Endometrium (tissue), 2 donors: ENCODE measurements around the gene CCIN.
A peak's percentile ranks its signal among the peaks of the same experiment; 100 is the strongest.
"Not testable (repeated sequence)": the region's sequence is repeated elsewhere in the genome, so short reads cannot be mapped to it uniquely, and the experiment has no call there.

Experiments used
- FAIRE-seq: peaks from 2 replicates; lab custom pipeline; 2012; peaks lifted over from hg19 to GRCh38; lab: Jason Lieb, UNC
- donor health status: control.
- donor health status: control.

The CCIN gene

DNA sequence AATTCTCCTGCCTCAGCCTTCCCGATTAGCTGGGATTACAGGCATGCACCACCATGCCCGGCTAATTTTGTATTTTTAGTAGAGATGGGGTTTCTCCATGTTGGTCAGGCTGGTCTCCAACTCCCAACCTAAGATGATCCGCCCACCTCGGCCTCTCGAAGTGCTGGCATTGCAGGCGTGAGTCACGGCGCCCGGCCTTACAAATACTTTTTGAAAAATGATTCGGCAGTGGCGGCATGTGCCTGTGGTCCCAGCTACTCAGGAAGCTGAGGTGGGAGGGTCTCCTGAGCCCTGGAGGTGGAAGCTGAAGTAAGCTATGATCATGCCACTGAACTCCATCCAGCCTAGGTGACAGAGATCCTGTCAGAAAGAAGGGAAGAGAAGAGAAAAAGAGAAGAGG is 9.1 kb upstream of the CCIN start:
- FAIRE-seq, result not testable (repeated sequence)

DNA sequence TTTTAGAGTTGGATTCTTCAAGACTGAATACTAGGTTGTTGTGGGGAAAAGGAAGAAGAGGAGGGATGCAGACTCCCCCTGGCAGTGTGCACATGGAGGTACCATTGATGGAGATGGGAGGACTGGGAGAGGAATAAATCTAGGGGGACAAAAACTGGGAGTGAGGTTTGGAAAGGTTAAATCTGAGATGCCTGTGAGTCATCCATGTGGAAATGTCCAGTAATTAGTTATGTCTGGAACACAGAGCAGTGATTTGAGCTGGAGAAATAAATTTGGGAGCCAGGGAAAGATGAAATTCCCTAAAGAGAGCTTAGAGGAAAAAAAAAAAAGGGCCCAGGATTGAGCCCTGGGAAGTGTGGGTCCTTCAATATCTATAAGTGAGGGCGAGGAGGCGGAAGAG is 8.0 kb upstream of the CCIN start:
- no peak for FAIRE-seq

DNA sequence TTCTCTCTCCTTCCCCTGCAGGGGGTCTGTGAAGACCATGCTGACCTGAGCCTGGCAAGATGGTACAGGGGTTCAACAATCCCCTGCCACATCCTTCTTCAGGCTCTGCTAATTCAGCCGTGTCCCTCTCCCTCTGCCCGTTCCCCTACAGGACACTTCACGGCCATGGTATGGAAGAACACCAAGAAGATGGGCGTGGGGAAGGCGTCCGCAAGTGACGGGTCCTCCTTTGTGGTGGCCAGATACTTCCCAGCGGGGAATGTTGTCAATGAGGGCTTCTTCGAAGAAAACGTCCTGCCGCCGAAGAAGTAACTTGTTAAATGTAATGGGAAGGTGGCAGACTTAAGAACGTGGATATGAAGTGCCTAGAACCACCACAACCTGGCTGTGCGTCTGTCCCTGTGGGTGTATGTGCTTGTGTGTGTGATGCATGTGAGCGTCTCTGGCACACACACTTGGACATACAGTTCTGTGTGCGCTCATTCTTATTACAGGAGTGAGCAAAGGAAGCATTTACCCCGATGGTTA is 6.9 kb upstream of the CCIN start:
- no peak for FAIRE-seq

DNA sequence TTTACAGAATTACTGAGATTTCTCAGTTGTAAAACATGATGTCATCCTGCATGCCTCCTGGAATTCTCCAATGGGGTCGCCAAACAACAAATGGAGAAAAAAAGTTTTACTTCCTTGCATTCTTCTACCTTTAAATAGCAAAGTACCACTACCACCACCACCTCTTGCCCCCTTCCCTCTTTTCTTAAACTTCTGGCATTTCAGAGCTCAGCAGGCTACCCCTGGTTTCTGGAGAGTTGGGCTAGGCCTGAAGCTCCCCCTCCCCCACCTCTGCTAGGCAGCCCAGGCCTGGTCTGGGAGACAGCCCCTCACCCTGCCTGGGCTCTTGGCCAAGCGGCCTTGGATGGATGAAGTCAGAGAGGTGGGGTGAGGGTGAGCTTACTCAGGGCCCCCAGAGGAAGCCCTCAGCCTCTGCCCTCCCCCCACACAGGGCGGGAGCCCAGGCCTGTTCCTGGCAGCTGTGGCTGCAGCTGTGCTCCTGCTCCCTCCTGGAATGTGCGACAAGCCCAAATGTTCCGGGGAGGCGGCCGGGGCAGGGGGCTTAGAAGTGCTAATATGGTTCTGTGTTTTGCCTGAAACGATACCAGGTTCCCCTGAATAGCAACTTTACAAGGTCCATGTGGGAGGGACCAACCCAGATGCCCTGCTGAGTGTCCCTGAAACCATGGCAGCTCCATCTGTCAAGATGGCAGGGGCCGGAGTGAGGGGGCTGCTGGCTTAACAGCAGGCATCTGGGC is 6.0 kb upstream of the CCIN start:
- no peak for FAIRE-seq

DNA sequence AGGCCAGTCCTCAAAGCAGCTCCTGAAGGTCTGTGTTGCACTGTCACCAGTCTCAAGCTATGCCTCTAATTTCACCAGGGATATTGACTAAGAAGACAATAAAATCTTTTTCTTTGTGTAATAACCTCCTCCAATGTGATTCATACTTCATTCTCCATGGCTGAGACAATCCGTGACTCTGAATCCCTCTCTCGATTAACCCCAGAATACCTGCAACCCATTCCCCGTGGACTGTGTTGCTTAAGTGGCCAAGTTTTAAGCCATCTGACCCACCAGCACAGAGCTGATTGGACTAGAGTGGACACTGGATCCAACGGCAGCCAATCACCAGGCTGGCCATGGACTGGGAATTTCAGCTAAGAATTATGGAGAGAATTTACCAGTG is 5.4 kb upstream of the CCIN start:
- no peak for FAIRE-seq

DNA sequence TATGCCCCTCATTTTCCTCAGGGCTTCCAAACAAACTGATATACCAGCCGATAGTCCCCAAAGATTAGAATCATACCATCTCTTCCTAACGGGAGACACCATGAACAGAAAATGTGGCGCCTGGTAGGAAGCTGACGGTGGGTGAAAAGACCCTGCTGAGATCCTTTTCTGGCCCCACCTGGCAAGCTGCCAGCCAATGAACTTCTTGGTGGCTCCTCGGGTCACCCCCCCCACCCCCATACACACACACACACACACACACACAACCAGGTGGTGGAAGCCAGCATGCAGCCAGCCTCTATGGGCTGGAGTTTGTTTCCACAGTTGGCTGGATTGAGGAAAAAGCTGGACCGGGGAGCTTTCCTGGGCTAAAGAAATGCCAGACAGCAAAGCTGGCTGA is 4.8 kb upstream of the CCIN start:
- FAIRE-seq, result no peak

DNA sequence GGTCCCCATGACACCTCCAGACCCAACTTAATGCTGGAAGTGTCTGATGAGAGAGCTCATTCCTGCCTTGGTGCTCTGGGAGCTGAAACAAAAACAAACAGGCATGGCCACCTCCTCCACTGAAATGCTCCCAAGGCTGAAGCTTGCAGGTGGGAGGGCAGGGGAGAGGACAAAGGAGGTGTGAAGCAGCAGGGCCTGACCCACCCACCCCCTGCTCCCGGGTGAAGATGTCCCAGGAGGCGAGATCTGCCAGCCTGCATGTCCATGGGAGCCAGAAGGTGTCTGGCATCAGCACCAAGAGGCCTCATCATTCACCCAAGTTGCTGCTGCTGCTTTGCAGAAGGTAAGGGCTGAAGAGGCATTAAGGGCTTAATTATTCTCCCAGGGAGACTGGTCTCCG is 4.2 kb upstream of the CCIN start:
- no peak for FAIRE-seq

DNA sequence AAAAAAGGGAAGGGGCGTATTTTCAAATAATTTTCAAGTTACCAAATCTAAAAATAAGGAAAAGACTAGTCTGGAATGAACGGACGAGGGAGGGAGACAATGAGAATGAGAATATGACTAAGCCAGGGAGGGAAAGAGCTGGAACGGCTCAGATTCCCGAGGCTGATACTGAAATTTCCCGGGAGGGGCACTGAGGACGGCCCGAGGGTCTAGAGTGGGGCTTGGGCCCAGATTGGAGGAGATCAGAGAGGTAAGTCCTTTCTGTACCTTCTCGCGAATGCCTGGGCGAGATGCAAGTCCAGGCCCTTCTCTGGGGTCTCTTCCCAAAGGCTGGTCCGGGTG is 3.4 kb upstream of the CCIN start:
- FAIRE-seq, result no peak

DNA sequence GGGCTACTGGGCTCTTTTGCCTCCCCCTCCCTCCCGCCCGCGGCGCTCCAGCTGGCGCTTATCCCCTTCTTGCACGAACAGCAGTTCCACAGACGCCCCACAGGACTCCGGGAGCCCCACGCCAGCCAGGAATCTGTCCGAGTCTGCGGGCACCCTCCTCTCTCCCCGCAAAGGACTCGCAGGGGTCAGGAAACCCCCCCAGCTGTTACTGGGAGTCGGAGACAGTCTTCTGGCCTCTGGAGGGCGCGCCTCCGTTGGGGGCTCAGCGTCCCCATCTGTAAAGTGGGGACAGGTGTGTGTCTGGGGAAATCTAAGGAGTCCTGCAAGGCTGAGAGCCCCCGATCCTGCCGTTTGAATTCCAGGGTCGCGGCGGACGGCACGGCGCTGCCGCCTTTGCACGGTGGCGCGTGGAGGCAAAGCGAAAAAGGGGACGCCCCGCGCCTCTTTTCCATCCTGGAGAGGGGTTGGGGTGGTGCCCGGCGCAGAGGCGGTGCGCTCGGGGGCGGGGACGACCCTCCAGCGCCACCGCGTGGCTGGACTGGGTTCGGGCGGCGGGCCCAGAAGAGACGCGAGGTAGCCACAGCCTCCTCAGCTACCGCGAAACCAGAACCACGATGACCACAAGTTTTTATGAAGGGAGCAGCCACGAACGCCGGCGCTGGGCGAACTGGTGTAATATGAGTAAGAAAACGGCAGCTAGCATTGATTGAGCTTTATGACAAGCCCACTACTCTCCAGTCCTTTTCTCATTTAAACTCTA is 2.8 kb upstream of the CCIN start:
- no peak for FAIRE-seq

DNA sequence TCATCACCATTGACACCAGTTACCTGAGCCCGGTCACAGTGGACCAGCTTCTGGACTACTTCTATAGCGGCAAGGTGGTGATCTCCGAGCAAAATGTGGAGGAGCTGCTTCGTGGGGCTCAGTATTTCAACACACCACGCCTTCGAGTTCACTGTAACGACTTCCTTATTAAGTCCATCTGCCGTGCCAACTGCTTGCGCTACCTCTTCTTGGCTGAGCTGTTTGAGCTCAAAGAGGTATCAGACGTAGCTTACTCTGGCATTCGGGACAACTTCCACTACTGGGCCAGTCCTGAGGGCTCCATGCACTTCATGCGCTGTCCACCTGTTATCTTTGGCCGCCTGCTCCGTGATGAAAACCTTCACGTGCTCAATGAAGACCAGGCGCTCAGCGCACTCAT is 520 bp downstream of the CCIN start:
- FAIRE-seq, result no peak

DNA sequence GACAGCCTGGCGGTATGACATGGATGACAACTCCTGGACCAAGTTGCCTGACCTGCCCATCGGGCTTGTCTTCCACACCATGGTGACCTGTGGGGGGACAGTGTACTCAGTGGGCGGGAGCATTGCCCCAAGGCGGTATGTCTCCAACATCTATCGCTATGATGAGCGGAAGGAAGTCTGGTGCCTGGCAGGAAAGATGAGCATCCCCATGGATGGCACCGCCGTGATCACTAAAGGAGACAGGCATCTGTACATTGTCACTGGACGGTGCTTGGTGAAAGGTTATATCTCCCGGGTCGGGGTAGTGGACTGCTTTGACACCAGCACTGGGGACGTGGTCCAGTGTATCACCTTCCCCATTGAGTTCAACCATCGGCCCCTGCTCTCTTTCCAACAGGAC is 1.3 kb downstream of the CCIN start:
- no peak for FAIRE-seq

DNA sequence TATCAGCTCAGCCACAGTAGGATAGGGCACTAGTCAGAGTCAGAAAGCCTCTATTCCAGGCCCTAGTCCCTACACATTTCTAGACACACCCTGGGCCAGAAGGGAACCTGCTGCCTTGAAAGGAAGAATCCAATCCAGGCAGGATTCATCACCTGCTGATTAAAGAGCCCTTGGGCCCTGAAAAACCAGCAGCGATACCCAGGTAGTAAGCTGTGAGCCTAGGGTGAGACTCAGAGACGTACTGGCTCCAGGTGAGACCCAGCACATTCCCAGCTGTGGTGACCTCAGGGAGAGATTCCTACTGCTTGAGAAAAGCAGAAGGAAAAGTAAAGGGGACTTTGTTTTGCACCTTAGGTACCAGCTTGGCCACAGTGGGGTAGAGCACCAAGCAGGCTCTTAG is 4.7 kb downstream of the CCIN start:
- no peak for FAIRE-seq

DNA sequence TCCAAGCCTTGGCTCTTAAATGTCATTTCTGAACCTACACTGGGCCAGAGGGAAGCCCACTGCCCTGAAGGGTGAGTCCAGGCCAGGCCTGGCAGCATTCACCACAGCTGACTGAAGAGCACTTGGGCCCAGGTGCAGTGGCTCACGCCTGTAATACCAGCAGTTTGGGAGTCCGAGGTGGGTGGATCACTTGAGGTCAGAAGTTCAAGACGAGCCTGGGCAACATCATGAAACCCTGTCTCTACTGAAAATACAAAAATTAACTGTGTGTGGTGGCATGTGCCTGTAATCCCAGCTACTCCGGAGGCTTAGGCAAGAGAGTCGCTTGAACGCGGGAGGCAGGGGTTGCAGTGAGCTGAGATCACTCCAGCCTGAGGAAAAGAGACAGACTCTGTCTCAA is 5.1 kb downstream of the CCIN start:
- FAIRE-seq, result no peak

DNA sequence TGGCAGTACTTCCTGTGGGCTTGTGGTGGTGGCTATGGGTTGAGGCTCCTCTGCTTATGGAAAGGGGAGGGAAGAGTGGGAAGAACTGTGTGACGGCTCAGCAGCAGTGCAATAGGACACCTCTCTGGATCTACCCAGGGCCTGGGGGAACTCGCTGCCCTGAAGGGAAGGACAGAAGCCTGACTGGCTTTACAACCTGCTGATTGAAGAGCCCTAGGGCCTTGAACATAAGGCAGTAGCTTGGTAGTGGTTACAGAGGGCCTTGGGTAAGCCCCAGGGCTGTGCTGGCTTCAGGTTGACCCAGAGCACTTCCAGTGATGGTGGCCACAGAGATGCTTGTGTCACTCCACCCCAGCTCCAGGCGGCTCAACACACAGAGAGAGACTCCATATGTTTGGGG is 5.5 kb downstream of the CCIN start:
- no peak for FAIRE-seq

DNA sequence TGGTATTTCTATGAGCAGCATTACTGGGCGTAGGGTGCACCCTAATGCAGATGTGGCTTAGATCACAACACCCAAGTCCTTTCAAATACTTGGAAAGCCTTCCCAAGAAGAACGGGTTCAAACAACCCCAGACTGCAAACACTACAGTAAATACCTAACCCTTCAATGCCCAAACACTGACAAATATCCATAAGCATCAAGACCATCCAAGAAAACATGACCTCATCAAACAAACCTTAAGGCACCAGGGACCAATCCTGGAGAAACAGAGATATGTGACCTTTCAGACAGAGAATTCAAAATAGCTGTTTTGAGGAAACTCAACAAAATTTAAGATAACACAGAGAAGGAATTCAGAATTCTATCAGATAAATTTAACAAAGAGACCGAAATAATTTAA is 6.0 kb downstream of the CCIN start:
- not testable (repeated sequence) for FAIRE-seq

DNA sequence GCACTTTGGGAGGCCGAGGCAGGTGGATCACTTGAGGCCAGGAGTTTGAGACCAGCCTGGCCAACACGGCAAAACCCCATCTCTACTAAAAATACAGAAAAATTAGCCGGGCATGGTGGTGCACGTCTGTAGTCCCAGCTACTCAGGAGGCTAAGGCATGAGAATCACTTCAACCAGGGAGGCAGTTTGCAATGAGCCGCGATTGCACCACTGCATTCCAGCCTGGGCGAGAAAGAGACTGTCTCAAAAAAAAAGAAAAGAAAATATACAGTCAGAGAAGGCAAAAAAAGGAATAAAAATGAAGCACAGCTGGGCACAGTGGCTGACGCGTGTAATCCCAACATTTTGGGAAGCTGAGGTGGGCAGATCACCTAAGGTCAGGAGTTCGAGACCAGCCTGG is 7.3 kb downstream of the CCIN start:
- FAIRE-seq, result not testable (repeated sequence)

DNA sequence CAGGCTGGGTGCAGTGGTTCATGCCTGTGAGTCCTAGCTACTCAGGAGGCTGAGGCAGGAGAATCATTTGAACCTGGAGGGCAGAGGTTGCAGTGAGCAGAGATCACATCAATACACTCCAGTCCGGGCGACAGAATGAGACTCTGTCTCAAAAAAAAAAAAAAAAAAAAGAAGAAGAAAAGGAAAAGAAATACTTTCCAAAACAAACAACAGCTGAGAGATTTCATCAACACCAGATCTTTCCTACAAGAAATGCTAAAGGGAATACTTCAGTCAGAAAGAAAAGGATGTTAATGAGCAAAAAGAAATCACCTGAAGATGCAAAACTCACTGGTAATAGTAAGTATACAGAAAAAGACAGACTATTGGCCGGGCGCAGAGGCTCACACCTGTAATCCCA is 8.4 kb downstream of the CCIN start:
- FAIRE-seq, result no peak

DNA sequence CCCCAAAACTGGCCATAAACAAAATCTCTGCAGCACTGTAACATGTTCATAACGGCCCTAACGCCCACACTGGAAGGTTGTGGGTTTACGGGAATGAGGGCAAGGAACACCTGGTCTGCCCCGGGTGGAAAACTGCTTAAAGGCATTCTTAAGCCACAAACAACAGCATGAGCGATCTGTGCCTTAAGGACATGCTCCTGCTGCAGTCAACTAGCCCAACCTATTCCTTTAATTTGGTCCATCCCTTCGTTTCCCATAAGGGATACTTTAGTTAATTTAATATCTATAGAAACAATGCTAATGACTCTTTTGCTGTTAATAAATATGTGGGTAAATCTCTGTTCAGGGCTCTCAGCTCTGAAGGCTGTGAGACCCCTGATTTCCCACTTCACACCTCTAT is 11.1 kb downstream of the CCIN start:
- not testable (repeated sequence) for FAIRE-seq

DNA sequence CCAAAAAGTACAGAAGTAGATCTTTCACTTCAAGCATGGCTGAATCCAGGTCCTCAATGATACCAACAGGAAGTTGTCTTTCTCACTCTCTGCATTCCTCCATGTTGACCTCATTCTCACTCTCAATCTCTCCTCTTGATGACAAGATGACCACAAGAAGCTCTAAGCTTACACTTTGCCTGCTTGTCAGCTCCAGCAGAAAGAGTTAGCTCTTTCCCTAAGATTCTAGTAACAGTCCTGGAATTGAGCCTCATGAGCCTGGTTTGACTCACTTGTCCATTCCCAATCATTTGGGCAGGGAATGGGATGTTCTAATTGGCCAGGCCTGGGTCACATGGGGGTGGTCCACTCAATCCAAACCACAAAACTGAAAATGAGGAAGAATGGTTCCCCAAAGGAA is 18.2 kb downstream of the CCIN start:
- no peak for FAIRE-seq

DNA sequence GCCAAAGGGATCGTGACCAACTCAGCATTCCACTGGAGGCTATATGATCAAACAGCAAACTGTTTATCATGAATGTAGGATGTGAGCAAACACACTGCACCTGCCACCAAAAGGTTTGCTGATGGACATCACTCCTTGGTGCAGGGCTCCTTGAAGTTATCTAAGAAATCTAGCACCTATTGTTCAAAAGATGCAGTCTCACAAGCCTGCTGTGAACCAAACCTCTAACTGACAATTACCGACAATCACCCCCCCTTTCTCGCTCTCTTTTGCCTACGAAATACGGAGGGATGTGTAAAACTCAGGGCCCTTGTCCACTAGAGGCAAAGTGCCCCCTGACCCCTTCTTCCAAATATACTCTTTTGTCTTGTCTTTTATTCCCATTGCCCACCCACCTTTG is 19.0 kb downstream of the CCIN start:
- no peak for FAIRE-seq

DNA sequence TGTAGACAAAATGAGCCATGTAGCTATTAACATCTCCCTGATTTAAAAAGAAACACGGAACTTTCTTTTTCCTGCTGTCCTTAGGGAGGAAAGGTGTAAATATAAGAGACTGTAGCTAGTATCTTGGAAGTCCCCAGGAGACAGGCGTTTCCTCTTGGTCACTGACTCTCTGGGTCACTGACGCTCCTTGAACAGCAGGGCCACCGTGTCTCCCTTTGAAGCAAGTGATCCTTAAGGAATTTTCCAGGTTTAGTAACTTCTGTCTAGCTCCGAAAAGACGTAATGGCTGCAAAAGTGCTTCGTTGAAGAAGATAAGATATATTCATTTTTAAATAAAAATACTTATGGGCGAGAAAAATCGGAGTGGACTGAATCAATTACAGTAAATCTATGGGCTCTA is 20.8 kb downstream of the CCIN start:
- no peak for FAIRE-seq

DNA sequence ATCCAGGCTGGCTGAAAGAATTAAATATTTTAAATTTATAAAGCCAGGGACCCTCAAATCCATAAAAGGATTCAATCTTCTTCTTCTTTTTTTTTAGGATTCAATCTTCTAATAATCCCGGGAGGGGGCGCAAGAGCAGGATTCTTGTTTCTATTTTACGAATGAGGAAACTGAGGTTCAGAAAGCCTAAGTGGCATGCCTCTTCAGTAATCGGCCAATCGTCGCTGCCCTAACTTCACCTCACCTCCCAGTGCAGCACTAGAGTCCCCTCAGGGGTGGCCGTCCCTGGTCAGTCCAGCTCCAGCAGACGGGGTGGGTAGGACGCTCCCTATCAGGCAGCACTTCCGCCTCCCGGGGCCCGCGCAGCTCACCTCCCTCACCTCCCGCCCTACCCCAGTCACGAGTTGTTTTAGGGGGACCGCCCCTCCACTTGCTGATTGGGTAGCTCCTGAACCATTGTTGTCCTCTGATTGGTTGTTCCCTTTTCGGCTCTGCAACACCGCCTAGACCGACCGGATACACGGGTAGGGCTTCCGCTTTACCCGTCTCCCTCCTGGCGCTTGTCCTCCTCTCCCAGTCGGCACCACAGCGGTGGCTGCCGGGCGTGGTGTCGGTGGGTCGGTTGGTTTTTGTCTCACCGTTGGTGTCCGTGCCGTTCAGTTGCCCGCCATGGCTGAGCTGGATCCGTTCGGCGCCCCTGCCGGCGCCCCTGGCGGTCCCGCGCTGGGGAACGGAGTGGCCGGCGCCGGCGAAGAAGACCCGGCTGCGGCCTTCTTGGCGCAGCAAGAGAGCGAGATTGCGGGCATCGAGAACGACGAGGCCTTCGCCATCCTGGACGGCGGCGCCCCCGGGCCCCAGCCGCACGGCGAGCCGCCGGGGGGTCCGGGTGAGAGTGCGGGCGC is 21.5 kb downstream of the CCIN start, which contains the start of gene CLTA:
Gene CLTA (plus strand): TSS at position 534 of the 902 bp plus-strand sequence. CDS start 136 bp downstream, at position 670.
- FAIRE-seq, result peak; percentile 93

DNA sequence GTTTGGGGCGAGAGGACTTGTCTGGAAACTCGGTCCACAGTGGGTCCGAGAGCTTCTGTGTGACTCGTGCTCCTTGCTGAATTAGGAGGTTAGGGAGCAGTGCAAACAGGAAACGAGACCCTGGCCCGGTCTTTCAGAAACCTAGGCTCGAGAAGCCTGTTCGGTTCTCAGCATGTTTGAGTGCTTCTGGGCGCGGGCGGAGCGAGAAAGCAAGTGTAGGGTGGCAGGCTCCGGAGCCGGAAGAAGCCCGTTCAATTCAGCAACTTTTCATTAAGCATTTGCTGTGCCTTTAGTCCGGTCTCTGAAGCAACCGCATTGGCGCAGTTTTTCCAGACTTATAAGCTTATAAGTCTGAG is 22.1 kb downstream of the CCIN start:
- no peak for FAIRE-seq
